Measurements from ENCODE around the gene RNGTT. TPM values are rescaled to one million over a fixed set of nuclear protein-coding genes. Genes with fewer than 3 reads are reported as not detected.

Gene RNGTT
- total RNA-seq, 2 donors from 2014 or later = 13.5 to 20.5 TPM

- no peak for ATAC-seq (ENCODE audit: insufficient number of reproducible peaks, low FRiP score, low read depth)
- Histone ChIP-seq H3K27me3 (replicated peaks; ENCODE audit: insufficient read depth) (no peaks in the 10 kb centered on the region), H3K36me3 (no peaks in the 10 kb centered on the region), H3K9me3 (no peaks in the 10 kb centered on the region), H3K27ac (no peak overlapping the region), H3K4me1 (ENCODE audit: control insufficient read depth in 1 of 2, low read depth in 2 of 2) (peaks cover 0 to 7% of the 10 kb centered on the region in 2 donors), H3K4me3 (no peak overlapping the region)
- TF ChIP-seq CTCF (IDR thresholded peaks at IDR 0.05) = no peak
- DNase-seq (ENCODE audit: low spot score) = no peak
These were observed 44.8 kb upstream of the RNGTT start for GRCh38 chr6:89008001-89008814.

- no peak overlapping the region for H3K27ac ChIP-seq
- no peak overlapping the region for H3K4me3 ChIP-seq
- DNase-seq (ENCODE audit: low spot score) = no peak
- H3K9me3 ChIP-seq = no peaks in the 10 kb centered on the region
- TF ChIP-seq CTCF (IDR thresholded peaks at IDR 0.05) = no peak
- ATAC-seq (ENCODE audit: insufficient number of reproducible peaks, low FRiP score, low read depth) = no peak
- H3K27me3 ChIP-seq (replicated peaks; ENCODE audit: insufficient read depth) = no peaks in the 10 kb centered on the region
- H3K36me3 ChIP-seq = no peaks in the 10 kb centered on the region
- H3K4me1 ChIP-seq (ENCODE audit: control insufficient read depth in 1 of 2, low read depth in 2 of 2) = peaks cover 0 to 7% of the 10 kb centered on the region in 2 donors
These were observed 44.0 kb upstream of the RNGTT start for GRCh38 chr6:89007209-89008000.

- no peaks in the 10 kb centered on the region for H3K36me3 ChIP-seq
- H3K9me3 ChIP-seq = no peaks in the 10 kb centered on the region
- no peak for TF ChIP-seq CTCF (IDR thresholded peaks at IDR 0.05)
- DNase-seq (ENCODE audit: low spot score) = no peak
- ATAC-seq (ENCODE audit: insufficient number of reproducible peaks, low FRiP score, low read depth) = no peak
- H3K4me1 ChIP-seq (ENCODE audit: control insufficient read depth in 1 of 2, low read depth in 2 of 2) = peaks cover 0 to under 1% of the 10 kb centered on the region in 2 donors
- no peak overlapping the region for H3K4me3 ChIP-seq
- H3K27me3 ChIP-seq (replicated peaks; ENCODE audit: insufficient read depth) = no peaks in the 10 kb centered on the region
- no peak overlapping the region for H3K27ac ChIP-seq
These were observed 39.1 kb upstream of the RNGTT start for GRCh38 chr6:89002523-89002922.

- no peaks in the 10 kb centered on the region for H3K4me1 ChIP-seq (ENCODE audit: control insufficient read depth in 1 of 2, low read depth in 2 of 2)
- TF ChIP-seq CTCF (IDR thresholded peaks at IDR 0.05) = no peak
- DNase-seq (ENCODE audit: low spot score) = no peak
- no peaks in the 10 kb centered on the region for H3K27me3 ChIP-seq (replicated peaks; ENCODE audit: insufficient read depth)
- no peak overlapping the region for H3K4me3 ChIP-seq
- ATAC-seq (ENCODE audit: insufficient number of reproducible peaks, low FRiP score, low read depth) = no peak
- H3K9me3 ChIP-seq = no peaks in the 10 kb centered on the region
- H3K36me3 ChIP-seq = no peaks in the 10 kb centered on the region
- no peak overlapping the region for H3K27ac ChIP-seq
These were observed 33.9 kb upstream of the RNGTT start for GRCh38 chr6:88997327-88997726.
